Vagina (tissue), 2 donors: ENCODE results near the gene IKZF3. TPM values are rescaled to one million over a fixed set of nuclear protein-coding genes. Genes with fewer than 3 reads are reported as not detected.

ENCODE experiments used
- DNase-seq, 2 donors: peaks; one replicate each; pipeline ENCODE4 v3.0.0-alpha.2; 2017; ENCODE audit errors: extremely low spot score in 2 of 2
- H3K27ac ChIP-seq: fragments of 200-600 bp; sonication (generic); one replicate; pipeline ENCODE4 v1.5.1; 2019
- H3K27me3 ChIP-seq: fragments of 200-600 bp; sonication (generic); one replicate; pipeline ENCODE4 v1.5.1; 2019
- H3K36me3 ChIP-seq, 2 donors: fragments of 200-600 bp; sonication (generic); one replicate each; pipeline ENCODE4 v1.5.1; 2017 to 2019
- H3K4me1 ChIP-seq: fragments of 200-600 bp; sonication (generic); one replicate; pipeline ENCODE4 v1.5.1; 2019
- H3K4me3 ChIP-seq, 2 donors: fragments of 200-600 bp; sonication (generic); 1 replicate in 1 of 2; 2 replicates in 1 of 2; pipeline ENCODE4 v1.5.1; 2016 to 2019
- H3K9me3 ChIP-seq: fragments of 200-600 bp; sonication (generic); one replicate; pipeline ENCODE4 v1.5.1; 2019
- CTCF ChIP-seq, 3 experiments: fragments of 450-650 bp in 2 of 3; fragments of 200-600 bp in 1 of 3; sonication (generic) in 1 of 3; IDR thresholded peaks; one replicate each; pipeline ENCODE4 v1.5.1; 2017 to 2019; ENCODE audit warnings: antibody characterized with exemption in 3 of 3, mild to moderate bottlenecking in 2 of 3, moderate library complexity in 2 of 3
- POLR2A ChIP-seq, 2 donors: fragments of 450-650 bp; IDR thresholded peaks; one replicate each; pipeline ENCODE4 v1.6.1; 2017; ENCODE audit warnings: antibody characterized with exemption in 2 of 2, mild to moderate bottlenecking in 2 of 2, moderate library complexity in 2 of 2
- POLR2AphosphoS5 ChIP-seq, 2 donors: sonication (generic); formaldehyde crosslinking; IDR thresholded peaks; one replicate each; pipeline ENCODE4 v1.9.0; 2017; ENCODE audit warnings: antibody characterized with exemption in 2 of 2, mild to moderate bottlenecking in 2 of 2, low read depth in 1 of 2; ENCODE audit not compliant: insufficient read depth in 1 of 2
- intact Hi-C: fragments of 100-400 bp; cut with DNase I; formaldehyde crosslinking; loops from one replicate; pipeline ENCODE4 v1.15.1; 2023
- total RNA-seq: library from RNA; depleted of rRNA; stranded (reverse); fragments of >200 nt; gene quantifications from one replicate; pipeline ENCODE4 v1.2.3, GENCODE V29; 2016

Gene IKZF3
- total RNA-seq, 1 donor from 2014 or later = 5.9 TPM

- no peak for TF ChIP-seq POLR2AphosphoS5 (IDR thresholded peaks at IDR 0.05; ENCODE audit: insufficient read depth in 1 of 2, low read depth in 1 of 2)
- intact Hi-C loops = no loop called here
- no peak overlapping the region for H3K4me3 ChIP-seq
Measured at GRCh38 chr17:39736319-39737165, 127.6 kb downstream of the IKZF3 start.

GRCh38 chr17:39735882-39736281 lies 128.2 kb downstream of the IKZF3 start:
- Histone ChIP-seq H3K27me3 (no peaks in the 10 kb centered on the region), H3K4me1 (peaks cover 43% of the 10 kb centered on the region), H3K36me3 (no peaks in the 10 kb centered on the region), H3K27ac (no peak overlapping the region), H3K9me3 (no peaks in the 10 kb centered on the region), H3K4me3 (no peak overlapping the region)
- no peak for DNase-seq
- TF ChIP-seq POLR2AphosphoS5 (IDR thresholded peaks at IDR 0.05; ENCODE audit: insufficient read depth in 1 of 2, low read depth in 1 of 2) = no peak
- no peak for TF ChIP-seq CTCF (IDR thresholded peaks at IDR 0.05)
- TF ChIP-seq POLR2A (IDR thresholded peaks at IDR 0.05) = no peak
- intact Hi-C loops = no loop called here

More at GRCh38 chr17:39736319-39737165, 127.6 kb downstream of the IKZF3 start:
- no peak for DNase-seq
- H3K4me1 ChIP-seq = peaks cover 47% of the 10 kb centered on the region
- no peak overlapping the region for H3K27ac ChIP-seq
- H3K36me3 ChIP-seq = no peaks in the 10 kb centered on the region
- H3K9me3 ChIP-seq = no peaks in the 10 kb centered on the region
- no peaks in the 10 kb centered on the region for H3K27me3 ChIP-seq

GRCh38 chr17:39732586-39732985 lies 131.5 kb downstream of the IKZF3 start:
- Histone ChIP-seq H3K9me3 (no peaks in the 10 kb centered on the region), H3K36me3 (peaks cover 0 to 15% of the 10 kb centered on the region in 2 donors), H3K4me3 (no peak overlapping the region), H3K27me3 (no peaks in the 10 kb centered on the region), H3K27ac (no peak overlapping the region), H3K4me1 (peaks cover 28% of the 10 kb centered on the region)
- intact Hi-C loops = loop anchor here (5.0 kb wide), 1 partner anchor 50 kb away; no protein-coding TSS in a partner anchor
- no peak for DNase-seq
- no peak for TF ChIP-seq POLR2AphosphoS5 (IDR thresholded peaks at IDR 0.05; ENCODE audit: insufficient read depth in 1 of 2, low read depth in 1 of 2)
- no peak for TF ChIP-seq POLR2A (IDR thresholded peaks at IDR 0.05)
- TF ChIP-seq CTCF (IDR thresholded peaks at IDR 0.05) = no peak

- Histone ChIP-seq H3K27me3 (no peaks in the 10 kb centered on the region), H3K9me3 (no peaks in the 10 kb centered on the region), H3K4me3 (peak within 1 kb of the TSS; percentile 70 to 74), H3K27ac (peak within 1 kb of the TSS; percentile 89), H3K36me3 (peaks cover 0 to 31% of the 10 kb centered on the region in 2 donors), H3K4me1 (peaks cover 20% of the 10 kb centered on the region)
- intact Hi-C loops = loop anchor here (5.0 kb wide), 1 partner anchor 48 kb away; no protein-coding TSS in a partner anchor
- peak in 1 of 2 donors; percentile 94 for TF ChIP-seq POLR2AphosphoS5 (IDR thresholded peaks at IDR 0.05; ENCODE audit: insufficient read depth in 1 of 2, low read depth in 1 of 2)
- TF ChIP-seq POLR2A (IDR thresholded peaks at IDR 0.05) = peak in 1 of 2 donors; percentile 77
- TF ChIP-seq CTCF (IDR thresholded peaks at IDR 0.05) = peak; percentile 88 to 93 (median 88)
- no peak for DNase-seq
Measured at GRCh38 chr17:39730095-39730921, 133.8 kb downstream of the IKZF3 start, which contains the start of gene MIEN1. TSS of gene MIEN1 (minus strand) at chr17:39730532. CDS start at chr17:39730495, 37 bp downstream.

GRCh38 chr17:39729280-39729851 lies 134.7 kb downstream of the IKZF3 start:
- DNase-seq = no peak
- H3K27me3 ChIP-seq = no peaks in the 10 kb centered on the region
- peaks cover 0 to 33% of the 10 kb centered on the region in 2 donors for H3K36me3 ChIP-seq
- peak overlapping the region; percentile 70 to 74 for H3K4me3 ChIP-seq
- intact Hi-C loops = no loop called here
- H3K9me3 ChIP-seq = no peaks in the 10 kb centered on the region
- TF ChIP-seq POLR2A (IDR thresholded peaks at IDR 0.05) = no peak
- TF ChIP-seq CTCF (IDR thresholded peaks at IDR 0.05) = no peak
- TF ChIP-seq POLR2AphosphoS5 (IDR thresholded peaks at IDR 0.05; ENCODE audit: insufficient read depth in 1 of 2, low read depth in 1 of 2) = no peak
- H3K4me1 ChIP-seq = peaks cover 20% of the 10 kb centered on the region
- peak overlapping the region; percentile 89 for H3K27ac ChIP-seq
